Adrenal gland (tissue), 12 donors: ENCODE results near the gene THAP9. TPM values are rescaled to one million over a fixed set of nuclear protein-coding genes. Genes with fewer than 3 reads are reported as not detected.
"Not testable (repeated sequence)": the region's sequence is repeated elsewhere in the genome, so short reads cannot be mapped to it uniquely, and the experiment has no call there.

ENCODE experiments used
- DNase-seq, 7 donors: peaks; one replicate each; pipeline ENCODE4 v3.0.0-alpha.2; 2019 to 2020
- H3K27ac ChIP-seq, 5 donors: fragments of 200-600 bp; sonication (generic) in 4 of 5; 1 replicate in 3 of 5; 2 replicates in 2 of 5; pipeline versions ENCODE4 v1.5.1 to v1.8.0; 2016 to 2020; ENCODE audit warnings: mild to moderate bottlenecking in 1 of 5
- H3K27me3 ChIP-seq: fragments of 200-600 bp; 2 replicates; pipeline ENCODE4 v1.8.0; 2021
- H3K36me3 ChIP-seq, 2 donors: fragments of 200-600 bp; replicated peaks in 1 of 2; 1 replicate in 1 of 2; 2 replicates in 1 of 2; pipeline versions ENCODE4 v1.5.1 to v1.8.0; 2018 to 2022
- H3K4me1 ChIP-seq, 2 donors: fragments of 200-600 bp; replicated peaks in 1 of 2; 1 replicate in 1 of 2; 2 replicates in 1 of 2; pipeline versions ENCODE4 v1.5.1 to v1.8.0; 2018 to 2021
- H3K4me3 ChIP-seq, 4 donors: fragments of 200-600 bp; sonication (generic) in 3 of 4; one replicate each; pipeline ENCODE4 v1.5.1; 2016 to 2018
- H3K9me3 ChIP-seq, 3 donors: fragments of 200-600 bp; sonication (generic) in 1 of 3; replicated peaks in 1 of 3; 1 replicate in 2 of 3; 2 replicates in 1 of 3; pipeline versions ENCODE4 v1.5.1 to v1.8.0; 2016 to 2021
- CTCF ChIP-seq, 6 experiments: fragments of 450-650 bp in 4 of 6; fragments of 200-600 bp in 2 of 6; sonication (generic) in 1 of 6; IDR thresholded peaks; 1 replicate in 5 of 6; 2 replicates in 1 of 6; pipeline versions ENCODE4 v1.5.1 to v1.8.0; 2016 to 2021; ENCODE audit warnings: antibody characterized with exemption in 6 of 6, mild to moderate bottlenecking in 2 of 6, moderate library complexity in 1 of 6
- POLR2A ChIP-seq, 2 donors: fragments of 450-650 bp; IDR thresholded peaks; one replicate each; pipeline ENCODE4 v1.6.1; 2017; ENCODE audit warnings: antibody characterized with exemption in 2 of 2, mild to moderate bottlenecking in 2 of 2, moderate library complexity in 1 of 2
- WGBS, 4 donors: extraction: QIAGEN DNeasy Blood & Tissue Kit in 2 of 4; methylation state at CpG; one replicate each; pipeline versions ENCODE4 v1.1.5 to v1.1.7; 2013 to 2017; 5-methylcytosine and 5-hydroxymethylcytosine counted together
- intact Hi-C, 2 donors: fragments of 100-400 bp; cut with DNase I; formaldehyde crosslinking; loops; one replicate each; pipeline versions ENCODE4 v1.14.1 to v1.15.0; 2022 to 2023
- polyA plus RNA-seq, 3 donors: library from polyadenylated mRNA; stranded (reverse); fragments of 200-250 nt in 2 of 3; fragments of 350-450 nt in 1 of 3; fragmentation: Illumina TruSeq in 1 of 3; extraction: RNeasy Lipid Tissue Mini Kit (QIAGEN cat#74804) in 1 of 3; gene quantifications; one replicate each; pipeline ENCODE4 v1.2.3, GENCODE V29; 2013 to 2014
- total RNA-seq, 9 donors: library from RNA; depleted of rRNA in 4 of 9; stranded (reverse); fragments of >200 nt in 4 of 9; fragments of 120-200 nt in 1 of 9; fragmentation: NEBNext Ultra II Directional in 1 of 9; extraction: Animal tissue kit (Norgen Biotek cat#: 25700) in 1 of 9; gene quantifications; one replicate each; pipeline versions ENCODE4 v1.1.0 to v1.2.4, GENCODE V29; 2013 to 2023
- donor health status: healthy with polysubstance abuse.
- donor health status: Bipolar disorder and iron deficiency.
- donor health status: DM: yes; HTN: yes; CAD: no.
- donor health status: DM: no; HTN: no; CAD: no.
- donor health status: DM: no; HTN: no; CAD: no.
- donor health status: DM: yes; HTN: yes; CAD: no.

The THAP9 gene
- total and polyA plus RNA-seq, 12 donors = 2.2 to 12.3 (median 4.0) TPM

DNA sequence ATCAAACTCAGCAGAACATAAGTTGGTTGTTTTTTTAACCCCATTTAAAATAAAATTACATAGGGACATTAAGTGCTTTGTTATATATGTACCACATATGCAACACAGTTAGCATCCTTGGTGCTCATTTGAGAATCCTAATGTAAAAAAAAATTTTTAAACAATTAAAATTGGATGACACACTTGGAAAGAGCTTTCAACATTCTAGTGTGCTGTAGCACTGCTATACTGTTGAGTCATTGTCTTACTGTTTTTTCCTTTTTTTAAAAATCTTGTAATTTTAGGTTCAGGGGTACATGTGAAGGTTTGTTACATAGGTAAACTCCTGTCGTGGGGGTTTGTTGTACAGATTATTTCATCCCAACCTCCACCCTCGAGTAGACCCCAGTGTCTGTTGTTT, 12.8 kb downstream of the THAP9 start:
- Histone ChIP-seq H3K27me3 (no peaks in the 10 kb centered on the region), H3K27ac (no peak overlapping the region), H3K4me1 (no peaks in the 10 kb centered on the region), H3K9me3 (no peaks in the 10 kb centered on the region), H3K4me3 (no peak overlapping the region), H3K36me3 (no peaks in the 10 kb centered on the region)
- intact Hi-C loops = no loop called here
- DNase-seq = no peak
- TF ChIP-seq CTCF (IDR thresholded peaks at IDR 0.05) = no peak
- TF ChIP-seq POLR2A (IDR thresholded peaks at IDR 0.05) = no peak
- 46 to 48% (median 47%) methylated on average over 2 of the region's 2 CpGs for WGBS, 4 donors

DNA sequence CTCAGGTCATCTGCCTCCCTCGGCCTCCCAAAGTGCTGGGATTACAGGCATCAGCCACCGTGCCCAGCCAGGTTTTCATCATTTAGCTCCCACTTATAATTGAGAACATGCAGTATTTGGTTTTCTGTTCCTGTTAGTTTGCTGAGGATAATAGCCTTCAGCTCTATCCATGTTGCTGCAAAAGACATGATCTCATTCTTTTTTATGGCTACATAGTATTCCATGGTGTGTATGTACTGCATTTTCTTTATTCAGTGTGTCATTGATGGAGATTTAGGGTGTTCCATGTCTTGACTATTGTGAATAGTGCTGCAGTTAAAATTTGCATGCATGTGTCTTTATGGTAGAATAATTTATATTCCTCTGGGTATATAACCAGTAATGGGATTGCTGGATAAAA, 13.4 kb downstream of the THAP9 start:
- H3K4me1 ChIP-seq, DNase-seq, H3K27me3 ChIP-seq, H3K36me3 ChIP-seq, intact Hi-C loops, H3K9me3 ChIP-seq, H3K27ac ChIP-seq, H3K4me3 ChIP-seq: not testable (repeated sequence)
- WGBS, 4 donors = 97 to 100% (median 99%) methylated on average over 2 of the region's 2 CpGs

DNA sequence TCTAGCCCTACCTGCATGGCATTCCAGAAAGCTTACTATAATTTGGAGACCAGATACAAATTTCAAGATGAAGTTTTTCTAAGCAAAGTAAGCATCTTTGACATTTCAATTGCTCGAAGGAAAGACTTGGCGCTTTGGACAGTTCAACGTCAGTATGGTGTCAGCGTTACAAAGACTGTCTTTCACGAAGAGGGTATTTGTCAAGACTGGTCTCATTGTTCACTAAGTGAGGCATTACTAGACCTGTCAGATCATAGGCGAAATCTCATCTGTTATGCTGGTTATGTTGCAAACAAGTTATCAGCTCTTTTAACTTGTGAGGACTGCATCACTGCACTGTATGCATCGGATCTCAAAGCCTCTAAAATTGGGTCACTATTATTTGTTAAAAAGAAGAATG, 17.6 kb downstream of the THAP9 start:
- TF ChIP-seq CTCF (IDR thresholded peaks at IDR 0.05) (no peak), POLR2A (IDR thresholded peaks at IDR 0.05) (no peak)
- H3K4me3 ChIP-seq = no peak overlapping the region
- intact Hi-C loops = no loop called here
- no peaks in the 10 kb centered on the region for H3K27me3 ChIP-seq
- no peak for DNase-seq
- no peaks in the 10 kb centered on the region for H3K4me1 ChIP-seq
- 88 to 97% (median 93%) methylated on average over 7 of the region's 7 CpGs for whole genome bisulfite sequencing, 4 donors
- H3K27ac ChIP-seq = no peak overlapping the region
- H3K36me3 ChIP-seq = no peaks in the 10 kb centered on the region
- H3K9me3 ChIP-seq = no peaks in the 10 kb centered on the region

GRCh38 chr4:82919386-82919785, 18.9 kb downstream of the THAP9 start:
- no peak for TF ChIP-seq POLR2A (IDR thresholded peaks at IDR 0.05)
- TF ChIP-seq CTCF (IDR thresholded peaks at IDR 0.05) = no peak
- no peak for DNase-seq
- H3K27ac ChIP-seq = no peak overlapping the region
- H3K27me3 ChIP-seq = no peaks in the 10 kb centered on the region
- H3K4me1 ChIP-seq = no peaks in the 10 kb centered on the region
- H3K36me3 ChIP-seq = no peaks in the 10 kb centered on the region
- H3K4me3 ChIP-seq = no peak overlapping the region
- intact Hi-C loops = no loop called here
- no peaks in the 10 kb centered on the region for H3K9me3 ChIP-seq
- 82 to 89% (median 84%) methylated on average over 2 of the region's 2 CpGs for WGBS, 4 donors

GRCh38 chr4:82921795-82922194, 21.3 kb downstream of the THAP9 start:
- Histone ChIP-seq H3K4me3 (no peak overlapping the region), H3K36me3 (no peaks in the 10 kb centered on the region), H3K27me3 (no peaks in the 10 kb centered on the region), H3K4me1 (no peaks in the 10 kb centered on the region), H3K27ac (no peak overlapping the region), H3K9me3 (no peaks in the 10 kb centered on the region)
- no peak for DNase-seq
- intact Hi-C loops = no loop called here
- TF ChIP-seq CTCF (IDR thresholded peaks at IDR 0.05) (no peak), POLR2A (IDR thresholded peaks at IDR 0.05) (no peak)
